ENCODE data around the gene ABCB9.

DNA sequence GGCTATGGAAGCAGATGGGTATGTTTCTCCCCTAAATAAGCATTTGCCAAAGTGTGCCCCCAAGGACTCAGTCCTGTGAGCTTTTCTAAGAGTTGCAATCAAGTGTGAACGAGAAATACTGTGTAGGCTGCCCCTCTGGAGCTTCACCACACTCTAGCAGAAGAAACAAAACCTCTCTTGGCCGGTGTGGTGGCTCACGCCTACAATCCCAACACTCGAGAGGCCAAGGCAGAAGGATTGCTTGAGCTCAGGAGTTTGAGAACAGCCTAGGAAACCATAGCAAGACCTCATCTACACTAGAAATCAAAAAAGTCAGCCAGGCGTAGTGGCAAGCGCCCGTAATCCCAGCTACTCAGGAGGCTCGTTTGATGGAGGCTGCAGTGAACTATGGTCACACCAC lies 80.1 kb downstream of the ABCB9 start:
- TF ChIP-seq, protein P1, sequence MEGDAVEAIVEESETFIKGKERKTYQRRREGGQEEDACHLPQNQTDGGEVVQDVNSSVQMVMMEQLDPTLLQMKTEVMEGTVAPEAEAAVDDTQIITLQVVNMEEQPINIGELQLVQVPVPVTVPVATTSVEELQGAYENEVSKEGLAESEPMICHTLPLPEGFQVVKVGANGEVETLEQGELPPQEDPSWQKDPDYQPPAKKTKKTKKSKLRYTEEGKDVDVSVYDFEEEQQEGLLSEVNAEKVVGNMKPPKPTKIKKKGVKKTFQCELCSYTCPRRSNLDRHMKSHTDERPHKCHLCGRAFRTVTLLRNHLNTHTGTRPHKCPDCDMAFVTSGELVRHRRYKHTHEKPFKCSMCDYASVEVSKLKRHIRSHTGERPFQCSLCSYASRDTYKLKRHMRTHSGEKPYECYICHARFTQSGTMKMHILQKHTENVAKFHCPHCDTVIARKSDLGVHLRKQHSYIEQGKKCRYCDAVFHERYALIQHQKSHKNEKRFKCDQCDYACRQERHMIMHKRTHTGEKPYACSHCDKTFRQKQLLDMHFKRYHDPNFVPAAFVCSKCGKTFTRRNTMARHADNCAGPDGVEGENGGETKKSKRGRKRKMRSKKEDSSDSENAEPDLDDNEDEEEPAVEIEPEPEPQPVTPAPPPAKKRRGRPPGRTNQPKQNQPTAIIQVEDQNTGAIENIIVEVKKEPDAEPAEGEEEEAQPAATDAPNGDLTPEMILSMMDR (conservative IDR thresholded peaks at IDR 0.05; ENCODE audit: low read depth, low read length) = no peak
- TF ChIP-seq EZH2 (IDR thresholded peaks at IDR 0.05; ENCODE audit: low read length, unreplicated experiment) = no peak
